ENCODE results near the gene ELFN2.

DNA sequence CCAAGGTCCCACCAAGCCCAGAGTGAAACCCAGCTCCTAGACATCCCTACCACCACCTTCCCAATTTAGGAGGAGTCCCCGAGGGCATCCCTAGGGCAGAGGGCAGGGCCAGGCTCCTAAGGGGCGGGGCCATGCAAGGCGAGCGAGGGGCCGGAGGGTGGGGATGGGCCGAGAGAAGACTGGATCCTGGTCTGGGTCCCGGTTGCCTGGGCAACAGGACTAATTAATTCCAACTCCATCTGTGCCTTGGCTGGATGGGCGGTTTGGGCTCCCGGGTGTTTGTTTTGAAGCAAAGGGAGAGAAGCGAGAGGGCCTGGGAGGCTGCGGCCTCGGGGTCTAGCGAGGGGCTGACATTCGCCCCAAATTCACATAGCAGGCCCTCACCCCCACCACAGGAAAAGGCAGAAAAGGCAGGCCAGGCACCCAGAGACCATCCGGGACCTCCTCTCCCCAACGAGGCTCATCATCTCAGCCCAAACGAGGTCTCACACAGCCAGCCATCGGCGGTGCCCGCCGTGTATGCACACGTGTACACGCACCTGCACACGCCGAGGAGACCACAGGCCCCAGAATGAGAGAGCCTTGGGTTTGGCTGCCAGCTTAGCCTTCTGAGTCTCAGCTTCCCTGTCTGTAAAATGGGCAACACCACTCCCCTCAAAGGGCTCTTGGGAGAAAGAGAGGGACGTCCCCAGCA, 23.9 kb downstream of the ELFN2 start:
- TF ChIP-seq, protein P1, sequence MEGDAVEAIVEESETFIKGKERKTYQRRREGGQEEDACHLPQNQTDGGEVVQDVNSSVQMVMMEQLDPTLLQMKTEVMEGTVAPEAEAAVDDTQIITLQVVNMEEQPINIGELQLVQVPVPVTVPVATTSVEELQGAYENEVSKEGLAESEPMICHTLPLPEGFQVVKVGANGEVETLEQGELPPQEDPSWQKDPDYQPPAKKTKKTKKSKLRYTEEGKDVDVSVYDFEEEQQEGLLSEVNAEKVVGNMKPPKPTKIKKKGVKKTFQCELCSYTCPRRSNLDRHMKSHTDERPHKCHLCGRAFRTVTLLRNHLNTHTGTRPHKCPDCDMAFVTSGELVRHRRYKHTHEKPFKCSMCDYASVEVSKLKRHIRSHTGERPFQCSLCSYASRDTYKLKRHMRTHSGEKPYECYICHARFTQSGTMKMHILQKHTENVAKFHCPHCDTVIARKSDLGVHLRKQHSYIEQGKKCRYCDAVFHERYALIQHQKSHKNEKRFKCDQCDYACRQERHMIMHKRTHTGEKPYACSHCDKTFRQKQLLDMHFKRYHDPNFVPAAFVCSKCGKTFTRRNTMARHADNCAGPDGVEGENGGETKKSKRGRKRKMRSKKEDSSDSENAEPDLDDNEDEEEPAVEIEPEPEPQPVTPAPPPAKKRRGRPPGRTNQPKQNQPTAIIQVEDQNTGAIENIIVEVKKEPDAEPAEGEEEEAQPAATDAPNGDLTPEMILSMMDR (IDR thresholded peaks at IDR 0.05): no peak
- TF ChIP-seq POLR2A (IDR thresholded peaks at IDR 0.05) (no peak), EP300 (IDR thresholded peaks at IDR 0.05) (no peak), POLR2AphosphoS5 (IDR thresholded peaks at IDR 0.05) (no peak)
